ENCODE measurements around the gene CEP85.

GRCh38 chr1:26315874-26316850, 82.2 kb downstream of the CEP85 start:
- TF ChIP-seq CTCF (IDR thresholded peaks at IDR 0.05 in 4 of 5, conservative IDR thresholded peaks at IDR 0.05 in 1 of 5): no peak
- no peak for TF ChIP-seq POLR2A (IDR thresholded peaks at IDR 0.05)
